ENCODE results near the gene ASB3.

Gene ASB3

DNA sequence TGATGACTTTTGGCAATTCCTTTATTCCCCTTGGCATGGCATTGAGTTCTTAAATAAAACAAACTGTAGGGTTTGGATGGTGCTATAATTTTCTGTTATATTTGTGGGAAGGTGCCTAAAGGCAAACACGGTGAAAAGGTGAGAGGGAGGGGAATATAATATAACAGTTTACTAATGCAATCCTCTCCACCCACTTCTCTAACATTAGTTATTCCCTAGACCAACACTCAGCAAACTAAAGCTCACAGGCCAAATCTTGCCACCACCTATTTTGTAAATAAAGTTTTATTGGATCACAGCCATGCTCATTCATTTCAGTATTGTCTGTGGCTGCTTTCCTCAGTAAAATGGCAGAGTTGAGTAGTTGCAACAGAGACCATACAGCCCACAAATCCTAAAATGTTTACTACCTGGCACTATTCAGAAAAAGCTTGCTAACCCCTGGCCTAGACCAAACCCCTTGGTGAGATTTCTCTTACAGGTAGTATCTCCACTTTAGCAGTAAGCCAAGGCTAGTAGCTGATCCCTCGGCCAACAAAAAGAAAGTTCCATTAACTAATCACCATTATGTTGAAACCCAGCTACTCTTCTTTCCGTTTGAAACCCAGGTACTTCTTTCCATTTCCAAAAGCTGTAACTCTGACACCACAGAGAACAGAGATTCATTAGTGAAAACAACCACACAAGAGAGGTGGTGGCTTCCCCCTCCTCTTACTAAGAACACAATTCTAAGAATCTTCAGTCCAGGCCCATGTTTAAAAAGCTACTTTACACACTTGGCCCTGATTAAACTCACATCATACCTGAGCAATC, 155.2 kb downstream of the ASB3 start:
- no peaks in the 10 kb centered on the region for H3K36me3 ChIP-seq (ENCODE audit: control insufficient read depth in 1 of 2, insufficient read depth in 2 of 2, low read depth in 1 of 2, low read length in 2 of 2)

DNA sequence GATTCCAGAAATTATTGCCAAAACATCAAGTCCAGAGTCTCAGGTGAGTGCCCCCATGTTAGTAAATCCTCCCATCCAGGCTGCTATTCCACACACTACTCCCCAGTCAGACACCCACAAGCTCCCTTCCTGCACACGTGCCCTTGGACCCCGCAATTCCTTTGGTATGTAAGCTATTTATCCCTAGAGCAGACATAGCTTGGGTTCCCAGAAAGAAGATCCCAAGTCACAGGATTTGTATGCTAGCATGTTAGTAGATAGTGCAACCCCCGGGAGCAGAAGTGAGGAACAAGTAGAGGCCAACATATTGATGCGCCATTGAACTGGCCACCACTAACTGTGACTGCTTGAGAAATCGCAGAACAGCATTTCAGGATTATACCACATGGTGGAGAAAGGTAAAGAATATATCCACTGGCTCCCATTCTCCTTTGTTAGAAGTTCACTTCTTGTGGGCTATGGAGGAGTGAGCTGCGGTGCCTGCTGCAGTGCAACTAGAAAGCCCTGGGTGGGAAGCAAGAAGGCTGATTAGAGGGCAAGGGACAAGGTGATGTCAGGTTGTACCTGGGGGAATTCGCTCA, 156.6 kb downstream of the ASB3 start:
- Histone ChIP-seq H3K27me3 (ENCODE audit: control insufficient read depth in 1 of 2, insufficient read depth in 1 of 2, low read length in 2 of 2) (no peaks in the 10 kb centered on the region), H3K4ac (ENCODE audit: low read depth in 1 of 2, low read length in 2 of 2) (no peak overlapping the region), H3K9ac (ENCODE audit: low read length) (no peak overlapping the region), H3K4me2 (ENCODE audit: low read length, poor library complexity, severe bottlenecking) (no peak overlapping the region), H2AFZ (ENCODE audit: low read depth, low read length) (no peak overlapping the region), H4K91ac (ENCODE audit: low read length) (no peak overlapping the region), H3K36me3 (ENCODE audit: control insufficient read depth in 1 of 2, insufficient read depth in 2 of 2, low read depth in 1 of 2, low read length in 2 of 2) (no peaks in the 10 kb centered on the region), H3K27ac (ENCODE audit: low read length, poor library complexity, severe bottlenecking) (no peak overlapping the region), H4K8ac (ENCODE audit: low read length) (peak overlapping the region; percentile 20), H3K9me3 (ENCODE audit: control insufficient read depth, low read length) (no peaks in the 10 kb centered on the region), H2BK5ac (ENCODE audit: low read depth, low read length, poor library complexity, severe bottlenecking) (no peak overlapping the region), H2BK15ac (ENCODE audit: low read depth, poor library complexity, severe bottlenecking) (no peak overlapping the region), H2AK5ac (ENCODE audit: low read length, severe bottlenecking) (no peak overlapping the region), H3K23ac (ENCODE audit: low read length in 2 of 2) (no peak overlapping the region), H3K4me3 (ENCODE audit: insufficient read depth in 1 of 2, low read depth in 1 of 2, low read length in 2 of 2) (no peak overlapping the region), H2BK120ac (ENCODE audit: low read depth, low read length) (no peak overlapping the region), H3K79me1 (replicated peaks; ENCODE audit: low read length, poor library complexity, severe bottlenecking) (no peaks in the 10 kb centered on the region), H3K18ac (ENCODE audit: low read depth in 1 of 2, low read length in 2 of 2) (no peak overlapping the region), H3K14ac (ENCODE audit: low read length in 2 of 2) (no peak overlapping the region), H3K4me1 (ENCODE audit: control insufficient read depth, insufficient read depth, low read depth, low read length) (peaks cover 3% of the 10 kb centered on the region), H2BK12ac (ENCODE audit: low read length in 2 of 2) (no peak overlapping the region)
- no peak for DNase-seq
- 90% methylated on average over 7 of the region's 7 CpGs for WGBS

More for the DNA sequence above, 155.2 kb downstream of the ASB3 start:
- no peak overlapping the region for H3K9ac ChIP-seq (ENCODE audit: low read length)
- DNase-seq, result no peak
- H3K4me1 ChIP-seq (ENCODE audit: control insufficient read depth, insufficient read depth, low read depth, low read length), result peaks cover 3% of the 10 kb centered on the region
- H3K27ac ChIP-seq (ENCODE audit: low read length, poor library complexity, severe bottlenecking), result no peak overlapping the region
- H3K4ac ChIP-seq (ENCODE audit: low read depth in 1 of 2, low read length in 2 of 2), result no peak overlapping the region
- H3K14ac ChIP-seq (ENCODE audit: low read length in 2 of 2), result no peak overlapping the region
- no peak overlapping the region for H4K91ac ChIP-seq (ENCODE audit: low read length)
- H2BK120ac ChIP-seq (ENCODE audit: low read depth, low read length), result no peak overlapping the region
- no peak overlapping the region for H3K4me3 ChIP-seq (ENCODE audit: insufficient read depth in 1 of 2, low read depth in 1 of 2, low read length in 2 of 2)
- no peaks in the 10 kb centered on the region for H3K79me1 ChIP-seq (replicated peaks; ENCODE audit: low read length, poor library complexity, severe bottlenecking)
- no peak overlapping the region for H3K23ac ChIP-seq (ENCODE audit: low read length in 2 of 2)
- no peak overlapping the region for H3K18ac ChIP-seq (ENCODE audit: low read depth in 1 of 2, low read length in 2 of 2)
- H2AK5ac ChIP-seq (ENCODE audit: low read length, severe bottlenecking), result no peak overlapping the region
- no peak overlapping the region for H2BK12ac ChIP-seq (ENCODE audit: low read length in 2 of 2)
- H3K9me3 ChIP-seq (ENCODE audit: control insufficient read depth, low read length), result no peaks in the 10 kb centered on the region
- no peak overlapping the region for H3K4me2 ChIP-seq (ENCODE audit: low read length, poor library complexity, severe bottlenecking)
- H2AFZ ChIP-seq (ENCODE audit: low read depth, low read length), result no peak overlapping the region
- H4K8ac ChIP-seq (ENCODE audit: low read length), result no peak overlapping the region
- 73% methylated on average over 2 of the region's 3 CpGs for WGBS
- no peaks in the 10 kb centered on the region for H3K27me3 ChIP-seq (ENCODE audit: control insufficient read depth in 1 of 2, insufficient read depth in 1 of 2, low read length in 2 of 2)
- no peak overlapping the region for H2BK15ac ChIP-seq (ENCODE audit: low read depth, poor library complexity, severe bottlenecking)
- H2BK5ac ChIP-seq (ENCODE audit: low read depth, low read length, poor library complexity, severe bottlenecking), result no peak overlapping the region

DNA sequence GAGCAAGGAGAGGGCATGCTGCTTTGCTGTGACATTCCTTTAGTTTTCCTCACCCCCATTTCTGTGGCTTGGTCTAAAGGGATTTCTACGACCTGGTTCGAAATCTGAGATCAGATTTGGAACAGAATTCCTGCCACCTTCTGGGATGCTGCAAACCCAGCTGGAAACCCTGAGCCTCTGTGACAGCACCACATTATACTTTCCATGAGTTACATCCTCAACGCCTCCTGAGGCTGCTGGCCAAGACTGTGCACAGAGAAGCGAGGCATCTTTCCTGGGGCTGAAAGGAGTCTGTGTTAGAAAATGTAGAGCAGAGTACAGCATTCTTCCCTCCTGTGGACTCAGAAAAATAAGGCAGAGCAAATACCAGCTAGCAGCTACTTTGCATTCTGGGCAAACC, 157.3 kb downstream of the ASB3 start:
- Histone ChIP-seq H4K8ac (ENCODE audit: low read length) (no peak overlapping the region), H3K4me2 (ENCODE audit: low read length, poor library complexity, severe bottlenecking) (no peak overlapping the region), H3K4me3 (ENCODE audit: insufficient read depth in 1 of 2, low read depth in 1 of 2, low read length in 2 of 2) (no peak overlapping the region), H3K4me1 (ENCODE audit: control insufficient read depth, insufficient read depth, low read depth, low read length) (peaks cover 3% of the 10 kb centered on the region), H2BK120ac (ENCODE audit: low read depth, low read length) (no peak overlapping the region), H3K9me3 (ENCODE audit: control insufficient read depth, low read length) (no peaks in the 10 kb centered on the region), H3K79me1 (replicated peaks; ENCODE audit: low read length, poor library complexity, severe bottlenecking) (no peaks in the 10 kb centered on the region), H3K36me3 (ENCODE audit: control insufficient read depth in 1 of 2, insufficient read depth in 2 of 2, low read depth in 1 of 2, low read length in 2 of 2) (no peaks in the 10 kb centered on the region), H3K27me3 (ENCODE audit: control insufficient read depth in 1 of 2, insufficient read depth in 1 of 2, low read length in 2 of 2) (no peaks in the 10 kb centered on the region), H3K18ac (ENCODE audit: low read depth in 1 of 2, low read length in 2 of 2) (no peak overlapping the region), H3K9ac (ENCODE audit: low read length) (no peak overlapping the region), H3K14ac (ENCODE audit: low read length in 2 of 2) (no peak overlapping the region), H3K4ac (ENCODE audit: low read depth in 1 of 2, low read length in 2 of 2) (no peak overlapping the region), H2BK12ac (ENCODE audit: low read length in 2 of 2) (no peak overlapping the region), H3K23ac (ENCODE audit: low read length in 2 of 2) (no peak overlapping the region), H2BK5ac (ENCODE audit: low read depth, low read length, poor library complexity, severe bottlenecking) (no peak overlapping the region), H2AK5ac (ENCODE audit: low read length, severe bottlenecking) (no peak overlapping the region), H3K27ac (ENCODE audit: low read length, poor library complexity, severe bottlenecking) (no peak overlapping the region), H2BK15ac (ENCODE audit: low read depth, poor library complexity, severe bottlenecking) (no peak overlapping the region), H4K91ac (ENCODE audit: low read length) (no peak overlapping the region), H2AFZ (ENCODE audit: low read depth, low read length) (no peak overlapping the region)
- no peak for DNase-seq
- 91% methylated on average over 4 of the region's 4 CpGs for WGBS

DNA sequence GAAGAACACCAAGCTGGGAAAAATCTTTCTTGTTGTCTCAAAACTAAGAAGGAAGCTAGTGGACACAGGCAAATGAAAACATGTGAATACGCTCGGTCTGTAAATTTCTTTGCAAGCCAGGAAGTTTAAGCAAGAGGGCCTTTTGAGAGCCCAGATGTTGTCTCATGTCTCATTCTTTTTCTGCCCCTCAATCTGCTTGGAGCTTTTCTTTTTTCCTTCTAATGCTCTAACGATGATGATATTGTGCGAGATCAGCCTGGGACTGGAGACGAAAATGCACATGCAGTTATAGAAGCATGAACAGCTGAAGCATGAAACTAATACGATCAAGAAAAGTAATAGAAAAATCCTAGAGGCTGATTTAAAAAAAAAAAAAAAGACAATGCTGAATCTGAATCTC, 157.8 kb downstream of the ASB3 start:
- H3K4me1 ChIP-seq (ENCODE audit: control insufficient read depth, insufficient read depth, low read depth, low read length), result peaks cover 3% of the 10 kb centered on the region
- no peak overlapping the region for H4K8ac ChIP-seq (ENCODE audit: low read length)
- H2BK12ac ChIP-seq (ENCODE audit: low read length in 2 of 2), result no peak overlapping the region
- no peak overlapping the region for H2BK5ac ChIP-seq (ENCODE audit: low read depth, low read length, poor library complexity, severe bottlenecking)
- no peak overlapping the region for H3K14ac ChIP-seq (ENCODE audit: low read length in 2 of 2)
- H3K23ac ChIP-seq (ENCODE audit: low read length in 2 of 2), result no peak overlapping the region
- WGBS, result 89% methylated on average over 6 of the region's 6 CpGs
- H4K91ac ChIP-seq (ENCODE audit: low read length), result no peak overlapping the region
- H3K9me3 ChIP-seq (ENCODE audit: control insufficient read depth, low read length), result peaks cover 2% of the 10 kb centered on the region
- H3K79me1 ChIP-seq (replicated peaks; ENCODE audit: low read length, poor library complexity, severe bottlenecking), result no peaks in the 10 kb centered on the region
- H2BK15ac ChIP-seq (ENCODE audit: low read depth, poor library complexity, severe bottlenecking), result no peak overlapping the region
- no peak for DNase-seq
- no peak overlapping the region for H3K9ac ChIP-seq (ENCODE audit: low read length)
- no peak overlapping the region for H3K4me3 ChIP-seq (ENCODE audit: insufficient read depth in 1 of 2, low read depth in 1 of 2, low read length in 2 of 2)
- no peak overlapping the region for H2AK5ac ChIP-seq (ENCODE audit: low read length, severe bottlenecking)
- H3K18ac ChIP-seq (ENCODE audit: low read depth in 1 of 2, low read length in 2 of 2), result no peak overlapping the region
- no peak overlapping the region for H3K4me2 ChIP-seq (ENCODE audit: low read length, poor library complexity, severe bottlenecking)
- H3K4ac ChIP-seq (ENCODE audit: low read depth in 1 of 2, low read length in 2 of 2), result no peak overlapping the region
- H3K36me3 ChIP-seq (ENCODE audit: control insufficient read depth in 1 of 2, insufficient read depth in 2 of 2, low read depth in 1 of 2, low read length in 2 of 2), result no peaks in the 10 kb centered on the region
- no peaks in the 10 kb centered on the region for H3K27me3 ChIP-seq (ENCODE audit: control insufficient read depth in 1 of 2, insufficient read depth in 1 of 2, low read length in 2 of 2)
- H2AFZ ChIP-seq (ENCODE audit: low read depth, low read length), result no peak overlapping the region
- H3K27ac ChIP-seq (ENCODE audit: low read length, poor library complexity, severe bottlenecking), result no peak overlapping the region
- no peak overlapping the region for H2BK120ac ChIP-seq (ENCODE audit: low read depth, low read length)
